Limb (tissue), 2 donors: ENCODE results near the gene ZNF669.
"Not testable (repeated sequence)": the region's sequence is repeated elsewhere in the genome, so short reads cannot be mapped to it uniquely, and the experiment has no call there.

ENCODE experiments used
- DNase-seq, 2 donors: peaks; one replicate each; pipeline ENCODE4 v3.0.0-alpha.2; 2016; ENCODE audit errors: extremely low spot score in 2 of 2

Gene ZNF669

DNA sequence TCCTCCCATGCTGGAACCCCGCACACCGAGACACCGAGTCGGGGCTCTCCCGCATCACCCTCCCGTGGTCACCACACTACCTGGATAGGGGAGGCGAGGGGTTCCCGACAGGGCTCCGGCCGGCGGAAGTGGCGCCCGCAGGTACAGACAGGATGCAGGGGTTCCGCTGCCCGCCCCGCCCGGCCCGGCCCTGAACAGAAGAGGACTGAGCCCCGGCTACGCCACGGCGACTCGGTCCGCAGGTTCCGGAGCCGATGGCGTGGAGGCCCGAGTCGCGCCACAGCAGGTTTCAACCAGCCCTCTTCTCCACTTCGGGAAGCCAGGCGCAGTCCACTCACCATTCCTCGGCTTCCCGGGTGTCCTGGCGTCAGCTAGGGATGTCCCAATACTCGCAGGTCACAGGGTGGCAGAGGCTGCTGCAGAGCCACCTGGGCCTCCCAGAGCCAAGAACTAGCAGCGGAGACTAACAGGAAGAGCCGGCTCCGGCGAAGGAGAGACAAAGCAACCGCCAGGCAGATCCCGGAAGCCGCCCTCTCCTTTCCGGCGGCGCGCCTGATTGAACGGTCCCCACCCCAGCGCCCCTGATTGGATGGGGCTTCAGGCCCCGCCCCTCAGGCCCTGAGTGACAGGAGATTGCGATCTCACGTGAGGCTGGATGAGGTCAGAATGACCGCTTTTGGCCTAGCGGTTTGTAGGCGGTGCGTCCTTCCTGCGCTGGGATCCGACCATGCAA lies at the start of gene ZNF669:
Gene ZNF669, minus strand, starts transcription at position 498 of the 733 bp plus-strand sequence. Its CDS starts 157 bp downstream, at position 341.
- peak; percentile 95 to 97 for DNase-seq

GRCh38 chr1:247147781-247148180 lies 43.6 kb upstream of the ZNF669 start:
- DNase-seq, result no peak

GRCh38 chr1:247147120-247147519 lies 43.0 kb upstream of the ZNF669 start:
- DNase-seq, result not testable (repeated sequence)

- no peak for DNase-seq
These were observed 42.5 kb upstream of the ZNF669 start for GRCh38 chr1:247146671-247147070.

- no peak for DNase-seq
These were observed 41.1 kb upstream of the ZNF669 start for GRCh38 chr1:247145279-247145678.

DNA sequence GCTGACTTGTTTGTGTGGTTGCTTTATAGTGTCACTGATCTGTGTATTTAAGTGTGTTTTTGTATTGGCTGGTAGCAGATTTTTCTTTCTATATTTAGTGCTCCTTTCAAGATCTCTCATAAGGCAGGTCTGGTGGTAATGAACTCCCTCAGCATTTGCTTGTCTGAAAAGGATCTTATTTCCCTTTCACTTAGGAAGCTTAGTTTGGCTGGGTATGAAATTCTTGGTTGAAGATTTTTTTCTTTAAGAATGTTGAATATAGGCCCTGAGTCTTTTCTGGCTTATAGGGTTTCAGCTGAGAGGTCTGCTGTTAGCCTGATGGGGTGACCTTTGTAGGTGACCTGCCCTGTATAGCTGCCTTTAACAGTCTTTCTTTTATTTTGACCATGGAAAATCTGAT lies 35.4 kb upstream of the ZNF669 start:
- not testable (repeated sequence) for DNase-seq

DNA sequence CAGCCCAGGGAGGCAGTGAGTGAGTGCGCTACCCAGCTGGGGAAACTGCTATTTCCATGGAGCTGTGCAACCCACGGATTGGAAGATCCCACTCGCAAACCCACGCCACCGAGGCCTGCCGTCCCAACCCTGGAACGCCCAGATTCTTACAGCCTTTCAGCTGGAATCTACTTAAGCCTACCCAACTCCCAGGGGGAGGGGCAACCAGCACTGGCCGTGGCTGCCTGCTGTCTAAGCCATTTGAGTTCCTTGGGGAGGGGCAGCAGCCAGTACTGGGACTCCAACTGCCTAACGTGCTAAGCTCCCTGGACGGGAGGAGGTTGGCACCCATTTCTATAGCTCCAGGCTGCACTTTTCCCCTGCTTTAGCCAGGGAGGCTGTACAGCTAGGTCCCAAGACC lies 27.1 kb upstream of the ZNF669 start:
- DNase-seq, result no peak

DNA sequence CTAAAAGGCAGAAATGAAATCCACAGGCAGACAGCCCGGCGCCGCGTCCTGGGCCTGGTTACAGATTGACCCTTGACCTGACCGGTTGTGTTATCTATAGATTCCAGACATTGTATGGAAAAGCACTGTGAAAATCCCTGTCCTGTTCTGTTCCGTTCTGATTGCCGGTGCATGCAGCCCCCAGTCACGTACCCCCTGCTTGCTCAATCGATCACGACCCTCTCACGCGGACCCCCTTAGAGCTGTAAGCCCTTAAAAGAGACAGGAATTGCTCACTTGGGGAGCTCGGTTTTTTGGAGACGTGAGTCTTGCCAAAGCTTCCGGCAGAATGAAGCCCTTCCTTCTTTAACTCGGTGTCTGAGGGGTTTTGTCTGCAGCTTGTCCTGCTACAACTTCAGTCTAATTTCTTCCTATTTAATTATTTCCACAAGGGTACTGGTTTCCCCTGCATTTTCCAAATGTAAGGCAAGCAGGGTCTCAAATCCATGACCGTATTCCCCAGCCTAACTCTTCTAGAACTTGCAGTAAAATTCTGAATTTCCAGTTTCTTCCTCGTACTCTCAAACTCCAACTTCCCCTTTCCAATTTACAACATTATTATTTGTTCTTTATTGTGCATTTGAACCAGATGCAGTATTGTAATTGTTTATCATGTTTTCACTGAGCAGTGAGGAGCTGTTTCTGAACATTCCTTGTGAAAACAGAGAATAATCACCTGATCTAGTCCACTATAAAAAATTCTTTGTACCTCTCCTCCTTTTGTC lies 23.5 kb upstream of the ZNF669 start:
- not testable (repeated sequence) for DNase-seq

- DNase-seq, result not testable (repeated sequence)
These were observed 22.4 kb upstream of the ZNF669 start for GRCh38 chr1:247126601-247127000.

GRCh38 chr1:247126166-247126565 lies 22.0 kb upstream of the ZNF669 start:
- DNase-seq, result not testable (repeated sequence)

GRCh38 chr1:247121382-247121781 lies 17.2 kb upstream of the ZNF669 start:
- DNase-seq, result no peak

GRCh38 chr1:247120408-247120668 lies 16.2 kb upstream of the ZNF669 start:
- DNase-seq, result not testable (repeated sequence)

- DNase-seq, result no peak
These were observed 15.6 kb upstream of the ZNF669 start for GRCh38 chr1:247119600-247120407.

DNA sequence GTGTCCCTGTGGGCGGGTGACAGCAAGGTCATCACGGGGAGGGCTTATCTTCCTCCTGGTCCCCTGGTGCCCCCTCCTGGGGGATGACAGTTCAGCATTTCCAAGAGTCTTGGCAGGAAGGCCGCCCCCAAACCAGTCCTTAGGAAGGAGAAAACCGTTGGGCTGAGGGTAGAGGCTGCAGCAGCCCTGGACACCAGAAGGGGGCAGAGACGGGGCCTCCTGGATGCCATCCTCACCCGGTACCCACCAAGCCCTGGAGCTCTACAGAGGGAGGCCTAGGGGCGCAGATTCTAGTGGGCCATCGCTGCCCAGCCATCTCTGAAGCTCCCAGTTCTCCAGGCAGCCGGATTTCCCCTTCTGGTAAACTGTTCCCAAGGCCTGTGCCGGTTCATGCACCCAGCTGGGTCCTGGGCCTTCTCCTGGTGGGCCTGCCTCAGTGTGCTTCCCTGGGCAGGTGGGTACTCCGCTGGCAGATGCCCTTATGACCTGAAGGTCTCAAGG lies 14.8 kb upstream of the ZNF669 start:
- DNase-seq, result peak in 1 of 2 donors; percentile 36

GRCh38 chr1:247115545-247115944 lies 11.4 kb upstream of the ZNF669 start:
- DNase-seq, result no peak

- DNase-seq, result no peak
These were observed 11.0 kb upstream of the ZNF669 start for GRCh38 chr1:247115141-247115510.

GRCh38 chr1:247114351-247115140 lies 10.4 kb upstream of the ZNF669 start:
- no peak for DNase-seq

- DNase-seq, result no peak
These were observed 9.6 kb upstream of the ZNF669 start for GRCh38 chr1:247113733-247114271.

DNA sequence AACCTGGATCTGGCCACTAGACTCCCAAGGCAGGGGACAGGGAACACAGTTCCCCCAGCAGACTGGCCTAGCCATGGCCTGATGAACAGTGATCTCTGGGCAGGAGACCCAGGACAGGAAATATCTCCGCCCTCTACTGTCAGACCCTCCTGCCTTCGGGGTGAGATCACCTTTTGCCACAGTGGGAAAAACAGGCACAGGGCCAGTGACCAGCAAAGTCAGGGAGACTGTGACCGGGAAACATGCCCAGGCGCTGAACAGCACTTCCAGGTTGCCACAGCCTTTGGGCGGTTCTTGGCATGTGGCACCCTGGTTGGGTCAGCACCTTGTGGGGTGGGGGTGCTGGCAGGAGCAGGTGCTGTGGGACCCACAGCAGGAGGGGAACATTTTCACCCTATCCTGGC lies 8.9 kb upstream of the ZNF669 start:
- DNase-seq, result no peak

DNA sequence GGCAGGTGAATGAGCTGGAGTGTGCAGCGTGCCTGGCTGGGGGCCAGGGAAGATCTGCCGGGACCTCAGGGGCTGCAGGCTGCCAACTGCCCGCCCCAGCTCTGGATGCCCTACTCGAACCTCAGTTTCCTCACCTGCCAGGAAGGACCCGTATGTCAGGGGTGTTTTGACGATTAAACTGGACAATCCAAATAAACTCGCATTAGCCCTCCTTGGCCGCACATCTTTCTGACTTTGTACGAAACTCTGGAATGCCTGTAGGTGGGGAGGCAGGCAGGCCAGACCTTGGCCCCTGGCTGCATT lies 8.3 kb upstream of the ZNF669 start:
- no peak for DNase-seq
